Keratinocyte (primary cell): Measurements from ENCODE around the gene SLC38A3. TPM values are rescaled to one million over a fixed set of nuclear protein-coding genes. Genes with fewer than 3 reads are reported as not detected.

ENCODE experiments used
- DNase-seq: peaks from one replicate; pipeline ENCODE4 v3.0.0-alpha.2; 2011; ENCODE audit warnings: low read depth, missing footprints, low spot score
- FAIRE-seq: peaks from 2 replicates; lab custom pipeline; 2011; peaks lifted over from hg19 to GRCh38; lab: Jason Lieb, UNC
- H2AFZ ChIP-seq: 2 replicates; pipeline ENCODE4 v1.6.0; 2012; ENCODE audit warnings: low read length, control low read depth, inconsistent platforms; ENCODE audit not compliant: control insufficient read depth
- H3K27ac ChIP-seq: 2 replicates; pipeline ENCODE4 v1.5.1; 2011; ENCODE audit warnings: low read length; ENCODE audit not compliant: control insufficient read depth, insufficient read depth
- H3K27me3 ChIP-seq: 3 replicates; pipeline ENCODE4 v1.6.0; 2011; ENCODE audit warnings: low read length; ENCODE audit not compliant: control insufficient read depth, insufficient read depth; ENCODE audit errors: extremely low read depth
- H3K36me3 ChIP-seq, 2 experiments: 2 replicates in 1 of 2; 3 replicates in 1 of 2; pipeline ENCODE4 v1.5.1; 2011; ENCODE audit warnings: low read length in 2 of 2, mild to moderate bottlenecking in 1 of 2; ENCODE audit not compliant: control insufficient read depth in 2 of 2, insufficient read depth in 2 of 2; ENCODE audit errors: extremely low read depth in 1 of 2
- H3K4me1 ChIP-seq: 3 replicates; pipeline ENCODE4 v1.5.1; 2011; ENCODE audit warnings: low read length; ENCODE audit not compliant: control insufficient read depth, insufficient read depth; ENCODE audit errors: extremely low read depth
- H3K4me2 ChIP-seq: 3 replicates; pipeline ENCODE4 v1.6.0; 2011; ENCODE audit warnings: low read depth, low read length; ENCODE audit not compliant: control insufficient read depth, insufficient read depth; ENCODE audit errors: extremely low read depth
- H3K4me3 ChIP-seq, 3 experiments: fragments of 200-600 bp in 1 of 3; sonication (generic) in 1 of 3; 2 replicates in 2 of 3; 3 replicates in 1 of 3; pipeline ENCODE4 v1.5.1; 2011 to 2016; ENCODE audit warnings: low read length in 3 of 3, mild to moderate bottlenecking in 3 of 3, control low read depth in 2 of 3, inconsistent platforms in 1 of 3, low read depth in 1 of 3, mixed read lengths in 1 of 3, mixed run types in 1 of 3, moderate library complexity in 1 of 3; ENCODE audit not compliant: control insufficient read depth in 2 of 3, insufficient read depth in 2 of 3; ENCODE audit errors: extremely low read depth in 1 of 3
- H3K79me2 ChIP-seq: 2 replicates; pipeline ENCODE4 v1.6.0; 2012; ENCODE audit warnings: low read length; ENCODE audit not compliant: control insufficient read depth, insufficient read depth
- H3K9ac ChIP-seq: 3 replicates; pipeline ENCODE4 v1.6.0; 2011; ENCODE audit warnings: low read length; ENCODE audit not compliant: control insufficient read depth, insufficient read depth; ENCODE audit errors: extremely low read depth
- H3K9me1 ChIP-seq: 3 replicates; pipeline ENCODE4 v1.6.0; 2011; ENCODE audit warnings: low read length; ENCODE audit not compliant: control insufficient read depth, insufficient read depth; ENCODE audit errors: extremely low read depth
- H3K9me3 ChIP-seq: 2 replicates; pipeline ENCODE4 v1.5.1; 2012; ENCODE audit warnings: low read depth, low read length; ENCODE audit not compliant: control insufficient read depth
- H4K20me1 ChIP-seq: 3 replicates; pipeline ENCODE4 v1.6.0; 2011; ENCODE audit warnings: low read length; ENCODE audit not compliant: control insufficient read depth, insufficient read depth; ENCODE audit errors: extremely low read depth
- EZH2 ChIP-seq: IDR thresholded peaks from one replicate; pipeline ENCODE4 v1.6.1; 2012; ENCODE audit warnings: inconsistent platforms, mild to moderate bottlenecking, low read length, moderate library complexity
- dilution Hi-C: fragments of 300-500 bp; cut with MboI; formaldehyde crosslinking; loops from one replicate; pipeline ENCODE4 v1.7.0; 2020; ENCODE audit warnings: low sequenced_read_pairs; ENCODE audit not compliant: extremely low pct_ligation_motif_present
- polyA plus RNA-seq, 5 experiments: library from polyadenylated mRNA; depleted of rRNA in 3 of 5; stranded (reverse) in 3 of 5; stranded (forward) in 1 of 5; unstranded in 1 of 5; fragments of >200 nt; gene quantifications; 1 replicate in 1 of 5; 2 replicates in 3 of 5; 3 replicates in 1 of 5; pipeline versions ENCODE4 v1.2.1 to v1.2.3, GENCODE V29; 2011 to 2012; ENCODE audit warnings: missing spikeins in 2 of 5, low read depth in 1 of 5, low replicate concordance in 1 of 5
- TF ChIP-seq, protein P1 (sequence below), 3 experiments: IDR thresholded peaks in 1 of 3; conservative IDR thresholded peaks in 1 of 3; optimal IDR thresholded peaks in 1 of 3; 2 replicates in 2 of 3; 3 replicates in 1 of 3; pipeline versions ENCODE3 to v1.5.1; 2011; ENCODE audit warnings: low read length in 3 of 3, mild to moderate bottlenecking in 3 of 3, moderate library complexity in 2 of 3, control low read depth in 1 of 3, inconsistent platforms in 1 of 3; ENCODE audit not compliant: insufficient read depth in 2 of 3; ENCODE audit errors: extremely low read depth in 1 of 3

Gene SLC38A3
- polyA plus RNA-seq, 1 donor (not counting 4 experiments of a cell fraction or from before 2014, with no cell fraction given): not detected

- no peak overlapping the region for H3K9ac ChIP-seq
- H3K36me3 ChIP-seq: no peaks in the 10 kb centered on the region
- TF ChIP-seq, protein P1, sequence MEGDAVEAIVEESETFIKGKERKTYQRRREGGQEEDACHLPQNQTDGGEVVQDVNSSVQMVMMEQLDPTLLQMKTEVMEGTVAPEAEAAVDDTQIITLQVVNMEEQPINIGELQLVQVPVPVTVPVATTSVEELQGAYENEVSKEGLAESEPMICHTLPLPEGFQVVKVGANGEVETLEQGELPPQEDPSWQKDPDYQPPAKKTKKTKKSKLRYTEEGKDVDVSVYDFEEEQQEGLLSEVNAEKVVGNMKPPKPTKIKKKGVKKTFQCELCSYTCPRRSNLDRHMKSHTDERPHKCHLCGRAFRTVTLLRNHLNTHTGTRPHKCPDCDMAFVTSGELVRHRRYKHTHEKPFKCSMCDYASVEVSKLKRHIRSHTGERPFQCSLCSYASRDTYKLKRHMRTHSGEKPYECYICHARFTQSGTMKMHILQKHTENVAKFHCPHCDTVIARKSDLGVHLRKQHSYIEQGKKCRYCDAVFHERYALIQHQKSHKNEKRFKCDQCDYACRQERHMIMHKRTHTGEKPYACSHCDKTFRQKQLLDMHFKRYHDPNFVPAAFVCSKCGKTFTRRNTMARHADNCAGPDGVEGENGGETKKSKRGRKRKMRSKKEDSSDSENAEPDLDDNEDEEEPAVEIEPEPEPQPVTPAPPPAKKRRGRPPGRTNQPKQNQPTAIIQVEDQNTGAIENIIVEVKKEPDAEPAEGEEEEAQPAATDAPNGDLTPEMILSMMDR (optimal IDR thresholded peaks at IDR 0.05 in 1 of 3, IDR thresholded peaks at IDR 0.05 in 1 of 3, conservative IDR thresholded peaks at IDR 0.05 in 1 of 3; ENCODE audit: extremely low read depth in 1 of 3, insufficient read depth in 2 of 3, low read length in 3 of 3): no peak
- TF ChIP-seq EZH2: no peak
- no peaks in the 10 kb centered on the region for H4K20me1 ChIP-seq
- H2AFZ ChIP-seq: no peak overlapping the region
- no peaks in the 10 kb centered on the region for H3K27me3 ChIP-seq
- no peak for FAIRE-seq
- peaks cover 12% of the 10 kb centered on the region for H3K79me2 ChIP-seq
- no peaks in the 10 kb centered on the region for H3K9me1 ChIP-seq
- no peak overlapping the region for H3K27ac ChIP-seq
- no peak overlapping the region for H3K4me2 ChIP-seq
- no peak for DNase-seq
- H3K4me3 ChIP-seq: no peak overlapping the region
- no peaks in the 10 kb centered on the region for H3K9me3 ChIP-seq
- H3K4me1 ChIP-seq: peaks cover 12% of the 10 kb centered on the region
- dilution Hi-C loops: no loop called here
Observed at GRCh38 chr3:50232303-50232702, 27.2 kb downstream of the SLC38A3 start.

DNA sequence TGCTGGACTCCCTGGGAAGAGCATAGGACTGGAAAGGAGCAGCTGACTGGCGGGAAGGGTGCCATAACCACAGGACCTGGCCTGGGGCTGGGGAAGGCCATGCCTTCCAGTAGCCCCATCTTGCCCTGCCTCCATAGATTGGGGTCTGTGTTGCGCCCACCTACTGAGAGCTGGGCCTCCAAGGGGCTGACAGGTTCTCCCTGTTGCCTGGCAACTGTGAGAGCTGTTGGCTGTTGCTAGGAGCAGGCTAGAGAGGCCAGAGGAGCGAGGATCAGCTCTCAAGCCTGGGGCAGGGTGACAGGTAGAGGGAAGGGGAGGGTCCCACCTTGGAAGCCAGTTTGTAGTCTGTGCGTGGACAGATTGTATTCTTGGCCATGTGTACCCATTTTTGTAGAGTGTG, 28.1 kb downstream of the SLC38A3 start:
- no peaks in the 10 kb centered on the region for H3K36me3 ChIP-seq
- H3K4me1 ChIP-seq: peaks cover 14% of the 10 kb centered on the region
- H3K27ac ChIP-seq: no peak overlapping the region
- FAIRE-seq (no peak), DNase-seq (no peak)
- TF ChIP-seq EZH2: no peak
- TF ChIP-seq, protein P1 (optimal IDR thresholded peaks at IDR 0.05 in 1 of 3, IDR thresholded peaks at IDR 0.05 in 1 of 3, conservative IDR thresholded peaks at IDR 0.05 in 1 of 3; ENCODE audit: extremely low read depth in 1 of 3, insufficient read depth in 2 of 3, low read length in 3 of 3): no peak
- H4K20me1 ChIP-seq: no peaks in the 10 kb centered on the region
- dilution Hi-C loops: no loop called here
- no peak overlapping the region for H3K4me3 ChIP-seq
- peaks cover 21% of the 10 kb centered on the region for H3K79me2 ChIP-seq
- no peak overlapping the region for H3K9ac ChIP-seq
- H3K9me1 ChIP-seq: no peaks in the 10 kb centered on the region
- no peak overlapping the region for H2AFZ ChIP-seq
- no peaks in the 10 kb centered on the region for H3K9me3 ChIP-seq
- H3K27me3 ChIP-seq: no peaks in the 10 kb centered on the region
- no peak overlapping the region for H3K4me2 ChIP-seq
